Prostate gland (tissue), 2 donors: ENCODE data around the gene VPS18.

Source experiments
- POLR2A ChIP-seq: fragments of 450-650 bp; IDR thresholded peaks from one replicate; pipeline ENCODE4 v1.6.1; 2016; ENCODE audit warnings: antibody characterized with exemption, mild to moderate bottlenecking
- POLR2AphosphoS5 ChIP-seq: sonication (generic); formaldehyde crosslinking; IDR thresholded peaks from one replicate; pipeline ENCODE4 v1.6.1; 2017; ENCODE audit warnings: antibody characterized with exemption
- TF ChIP-seq, protein P1 (sequence below), 4 experiments: fragments of 200-600 bp in 2 of 4; fragments of 450-650 bp in 2 of 4; sonication (generic) in 2 of 4; IDR thresholded peaks; 1 replicate in 3 of 4; 2 replicates in 1 of 4; pipeline ENCODE4 v1.5.1; 2016 to 2019; ENCODE audit warnings: antibody characterized with exemption in 4 of 4, mild to moderate bottlenecking in 2 of 4, moderate library complexity in 2 of 4

DNA sequence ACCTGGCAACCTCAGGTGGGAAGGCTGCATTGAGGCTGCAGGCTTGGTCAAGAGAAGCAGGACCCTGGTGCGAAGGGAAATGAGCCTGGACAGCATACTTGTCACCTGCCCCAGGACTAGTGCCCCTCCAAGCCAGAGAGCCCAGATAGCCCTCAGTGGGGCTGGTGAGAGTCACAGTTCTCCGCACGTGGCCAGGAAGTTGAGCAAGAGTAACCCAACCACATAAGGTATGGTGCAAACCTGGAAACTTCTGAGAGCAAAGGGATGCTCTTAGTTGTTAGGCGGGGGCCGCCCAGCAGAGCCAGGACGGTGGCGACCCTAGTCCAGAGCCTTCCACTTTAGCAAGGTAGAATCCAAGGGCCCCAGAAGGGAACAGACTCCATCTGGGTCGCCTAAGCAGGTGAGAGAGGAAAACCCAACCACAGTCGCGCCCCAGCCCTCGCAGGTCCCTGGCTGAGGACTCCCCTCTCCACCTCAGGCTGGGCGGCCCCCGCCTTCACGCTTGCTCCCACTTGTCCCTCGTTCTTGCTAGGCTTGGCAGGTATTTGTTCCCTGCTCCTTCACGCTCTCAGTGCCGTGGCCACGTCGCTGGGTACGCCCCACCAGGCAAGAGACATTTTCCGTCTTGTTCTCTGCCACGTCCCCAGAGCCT lies 1.1 kb upstream of the VPS18 start:
- TF ChIP-seq POLR2A (no peak), POLR2AphosphoS5 (no peak)
- TF ChIP-seq, protein P1, sequence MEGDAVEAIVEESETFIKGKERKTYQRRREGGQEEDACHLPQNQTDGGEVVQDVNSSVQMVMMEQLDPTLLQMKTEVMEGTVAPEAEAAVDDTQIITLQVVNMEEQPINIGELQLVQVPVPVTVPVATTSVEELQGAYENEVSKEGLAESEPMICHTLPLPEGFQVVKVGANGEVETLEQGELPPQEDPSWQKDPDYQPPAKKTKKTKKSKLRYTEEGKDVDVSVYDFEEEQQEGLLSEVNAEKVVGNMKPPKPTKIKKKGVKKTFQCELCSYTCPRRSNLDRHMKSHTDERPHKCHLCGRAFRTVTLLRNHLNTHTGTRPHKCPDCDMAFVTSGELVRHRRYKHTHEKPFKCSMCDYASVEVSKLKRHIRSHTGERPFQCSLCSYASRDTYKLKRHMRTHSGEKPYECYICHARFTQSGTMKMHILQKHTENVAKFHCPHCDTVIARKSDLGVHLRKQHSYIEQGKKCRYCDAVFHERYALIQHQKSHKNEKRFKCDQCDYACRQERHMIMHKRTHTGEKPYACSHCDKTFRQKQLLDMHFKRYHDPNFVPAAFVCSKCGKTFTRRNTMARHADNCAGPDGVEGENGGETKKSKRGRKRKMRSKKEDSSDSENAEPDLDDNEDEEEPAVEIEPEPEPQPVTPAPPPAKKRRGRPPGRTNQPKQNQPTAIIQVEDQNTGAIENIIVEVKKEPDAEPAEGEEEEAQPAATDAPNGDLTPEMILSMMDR (IDR thresholded peaks at IDR 0.05) = no peak
